IPS-20b (cell line): Measurements from ENCODE around the gene FRMD4A.

Experiments
- H3K27ac ChIP-seq: one replicate; pipeline ENCODE4 v1.5.1; 2013; ENCODE audit warnings: low read length
- H3K27me3 ChIP-seq: 2 replicates; pipeline ENCODE4 v1.6.1; 2013; ENCODE audit warnings: mild to moderate bottlenecking, low read length, inconsistent platforms; ENCODE audit not compliant: insufficient read depth
- H3K36me3 ChIP-seq: 2 replicates; pipeline ENCODE4 v1.6.1; 2013; ENCODE audit warnings: low read depth, mild to moderate bottlenecking, inconsistent platforms, low read length, moderate library complexity; ENCODE audit not compliant: insufficient read depth
- H3K4me1 ChIP-seq: 2 replicates; pipeline ENCODE4 v1.6.1; 2013; ENCODE audit warnings: mild to moderate bottlenecking, control low read depth, inconsistent platforms, low read length, moderate library complexity; ENCODE audit not compliant: insufficient read depth
- H3K4me3 ChIP-seq: 2 replicates; pipeline ENCODE4 v1.5.1; 2013; ENCODE audit warnings: mild to moderate bottlenecking, low read length, inconsistent platforms
- H3K9ac ChIP-seq: 2 replicates; pipeline ENCODE4 v1.6.1; 2013; ENCODE audit warnings: low read depth, mild to moderate bottlenecking, inconsistent platforms, low read length, moderate library complexity
- H3K9me3 ChIP-seq: 2 replicates; pipeline ENCODE4 v1.6.1; 2013; ENCODE audit warnings: mild to moderate bottlenecking, low read depth, low read length, inconsistent platforms; ENCODE audit not compliant: insufficient read depth

FRMD4A gene

GRCh38 chr10:13916384-13916947 lies 414.3 kb downstream of the FRMD4A start:
- Histone ChIP-seq H3K36me3 (no peaks in the 10 kb centered on the region), H3K9ac (no peak overlapping the region), H3K4me1 (no peaks in the 10 kb centered on the region), H3K27ac (no peak overlapping the region), H3K27me3 (no peaks in the 10 kb centered on the region), H3K9me3 (no peaks in the 10 kb centered on the region), H3K4me3 (no peak overlapping the region)

- H3K27ac ChIP-seq = no peak overlapping the region
- H3K9me3 ChIP-seq = no peaks in the 10 kb centered on the region
- no peak overlapping the region for H3K4me3 ChIP-seq
- no peaks in the 10 kb centered on the region for H3K36me3 ChIP-seq
- H3K27me3 ChIP-seq = no peaks in the 10 kb centered on the region
- H3K4me1 ChIP-seq = no peaks in the 10 kb centered on the region
- no peak overlapping the region for H3K9ac ChIP-seq
Measured at GRCh38 chr10:13915710-13916109, 415.0 kb downstream of the FRMD4A start.

- H3K27ac ChIP-seq = no peak overlapping the region
- H3K9ac ChIP-seq = no peak overlapping the region
- H3K27me3 ChIP-seq = no peaks in the 10 kb centered on the region
- H3K36me3 ChIP-seq = no peaks in the 10 kb centered on the region
- H3K4me3 ChIP-seq = no peak overlapping the region
- no peaks in the 10 kb centered on the region for H3K4me1 ChIP-seq
- no peaks in the 10 kb centered on the region for H3K9me3 ChIP-seq
Measured at GRCh38 chr10:13913897-13914296, 416.8 kb downstream of the FRMD4A start.

- no peak overlapping the region for H3K9ac ChIP-seq
Measured at GRCh38 chr10:13911821-13912520, 418.8 kb downstream of the FRMD4A start.

GRCh38 chr10:13909516-13910258 lies 421.0 kb downstream of the FRMD4A start:
- no peaks in the 10 kb centered on the region for H3K4me1 ChIP-seq
- no peak overlapping the region for H3K9ac ChIP-seq
- H3K4me3 ChIP-seq = no peak overlapping the region
- no peaks in the 10 kb centered on the region for H3K36me3 ChIP-seq
- no peaks in the 10 kb centered on the region for H3K9me3 ChIP-seq
- no peak overlapping the region for H3K27ac ChIP-seq
- no peaks in the 10 kb centered on the region for H3K27me3 ChIP-seq

More at GRCh38 chr10:13911821-13912520, 418.8 kb downstream of the FRMD4A start:
- Histone ChIP-seq H3K4me1 (no peaks in the 10 kb centered on the region), H3K27ac (no peak overlapping the region), H3K27me3 (no peaks in the 10 kb centered on the region), H3K36me3 (no peaks in the 10 kb centered on the region), H3K4me3 (no peak overlapping the region), H3K9me3 (no peaks in the 10 kb centered on the region)

- no peaks in the 10 kb centered on the region for H3K27me3 ChIP-seq
- H3K36me3 ChIP-seq = no peaks in the 10 kb centered on the region
- no peaks in the 10 kb centered on the region for H3K4me1 ChIP-seq
Measured at GRCh38 chr10:13908475-13908874, 422.2 kb downstream of the FRMD4A start.

GRCh38 chr10:13907570-13907969 lies 423.2 kb downstream of the FRMD4A start:
- Histone ChIP-seq H3K9ac (no peak overlapping the region), H3K27me3 (no peaks in the 10 kb centered on the region), H3K4me1 (no peaks in the 10 kb centered on the region), H3K36me3 (no peaks in the 10 kb centered on the region), H3K27ac (no peak overlapping the region), H3K9me3 (no peaks in the 10 kb centered on the region), H3K4me3 (no peak overlapping the region)

More at GRCh38 chr10:13908475-13908874, 422.2 kb downstream of the FRMD4A start:
- Histone ChIP-seq H3K9ac (no peak overlapping the region), H3K4me3 (no peak overlapping the region), H3K27ac (no peak overlapping the region), H3K9me3 (no peaks in the 10 kb centered on the region)

GRCh38 chr10:13905281-13905680 lies 425.4 kb downstream of the FRMD4A start:
- H3K36me3 ChIP-seq = no peaks in the 10 kb centered on the region
- H3K9me3 ChIP-seq = no peaks in the 10 kb centered on the region
- no peaks in the 10 kb centered on the region for H3K27me3 ChIP-seq
- no peak overlapping the region for H3K27ac ChIP-seq
- H3K4me3 ChIP-seq = no peak overlapping the region
- H3K9ac ChIP-seq = no peak overlapping the region
- no peaks in the 10 kb centered on the region for H3K4me1 ChIP-seq

GRCh38 chr10:13904064-13904463 lies 426.7 kb downstream of the FRMD4A start:
- Histone ChIP-seq H3K9me3 (no peaks in the 10 kb centered on the region), H3K27me3 (no peaks in the 10 kb centered on the region), H3K4me1 (no peaks in the 10 kb centered on the region), H3K36me3 (no peaks in the 10 kb centered on the region), H3K4me3 (no peak overlapping the region), H3K9ac (no peak overlapping the region), H3K27ac (no peak overlapping the region)

- Histone ChIP-seq H3K27me3 (no peaks in the 10 kb centered on the region), H3K4me1 (no peaks in the 10 kb centered on the region), H3K4me3 (no peak overlapping the region), H3K27ac (no peak overlapping the region), H3K9me3 (no peaks in the 10 kb centered on the region), H3K9ac (no peak overlapping the region), H3K36me3 (no peaks in the 10 kb centered on the region)
Measured at GRCh38 chr10:13902868-13903587, 427.7 kb downstream of the FRMD4A start.

GRCh38 chr10:13899941-13900340 lies 430.8 kb downstream of the FRMD4A start:
- Histone ChIP-seq H3K4me1 (no peaks in the 10 kb centered on the region), H3K9ac (no peak overlapping the region), H3K36me3 (no peaks in the 10 kb centered on the region), H3K27me3 (no peaks in the 10 kb centered on the region), H3K27ac (no peak overlapping the region), H3K4me3 (no peak overlapping the region), H3K9me3 (no peaks in the 10 kb centered on the region)
